ENCODE results near the gene CPA2. TPM values are rescaled to one million over a fixed set of nuclear protein-coding genes. Genes with fewer than 3 reads are reported as not detected.

The CPA2 gene
- polyA plus RNA-seq, 2 of the 4 experiments (the other 2 are of a cell fraction), result not detected

DNA sequence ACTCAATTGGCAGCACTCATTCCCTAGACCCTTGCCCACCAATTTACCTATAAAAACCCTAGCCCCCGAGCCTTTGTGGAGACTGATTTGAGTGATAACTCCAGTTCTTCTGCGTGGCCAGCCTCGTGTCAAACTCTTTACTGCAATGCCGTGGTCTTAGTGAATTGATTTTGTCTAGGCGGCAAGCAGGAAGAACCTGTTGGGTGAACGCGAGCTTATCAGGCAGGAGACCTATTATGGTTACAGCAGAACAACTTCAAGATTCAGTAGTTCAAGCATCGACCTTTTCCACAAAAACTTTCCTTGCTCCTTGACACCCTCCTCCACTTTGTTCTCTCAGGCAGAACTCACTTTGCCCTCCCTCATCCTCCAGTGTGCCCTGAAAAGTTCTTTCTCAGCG, 46.8 kb upstream of the CPA2 start:
- TF ChIP-seq MAFK (IDR thresholded peaks at IDR 0.05; ENCODE audit: partially characterized antibody) (no peak), POLR2A (IDR thresholded peaks at IDR 0.05; ENCODE audit: low read length) (no peak), BHLHE40 (IDR thresholded peaks at IDR 0.05; ENCODE audit: low read depth, low read length) (no peak), CBX2 (IDR thresholded peaks at IDR 0.05; ENCODE audit: borderline replicate concordance, low read depth) (no peak), SREBF2 (IDR thresholded peaks at IDR 0.05) (no peak), SMC3 (IDR thresholded peaks at IDR 0.05) (no peak), JUN (IDR thresholded peaks at IDR 0.05) (no peak), ZNF302 (CRISPR knock-in tag; IDR thresholded peaks at IDR 0.05) (no peak), EHMT2 (IDR thresholded peaks at IDR 0.05; ENCODE audit: low read depth) (no peak)
- TF ChIP-seq, protein P1, sequence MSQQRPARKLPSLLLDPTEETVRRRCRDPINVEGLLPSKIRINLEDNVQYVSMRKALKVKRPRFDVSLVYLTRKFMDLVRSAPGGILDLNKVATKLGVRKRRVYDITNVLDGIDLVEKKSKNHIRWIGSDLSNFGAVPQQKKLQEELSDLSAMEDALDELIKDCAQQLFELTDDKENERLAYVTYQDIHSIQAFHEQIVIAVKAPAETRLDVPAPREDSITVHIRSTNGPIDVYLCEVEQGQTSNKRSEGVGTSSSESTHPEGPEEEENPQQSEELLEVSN (IDR thresholded peaks at IDR 0.05; ENCODE audit: borderline replicate concordance, low read depth), result no peak
- TF ChIP-seq, protein P2, sequence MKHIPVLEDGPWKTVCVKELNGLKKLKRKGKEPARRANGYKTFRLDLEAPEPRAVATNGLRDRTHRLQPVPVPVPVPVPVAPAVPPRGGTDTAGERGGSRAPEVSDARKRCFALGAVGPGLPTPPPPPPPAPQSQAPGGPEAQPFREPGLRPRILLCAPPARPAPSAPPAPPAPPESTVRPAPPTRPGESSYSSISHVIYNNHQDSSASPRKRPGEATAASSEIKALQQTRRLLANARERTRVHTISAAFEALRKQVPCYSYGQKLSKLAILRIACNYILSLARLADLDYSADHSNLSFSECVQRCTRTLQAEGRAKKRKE (CRISPR knock-in tag; IDR thresholded peaks at IDR 0.05; ENCODE audit: low read depth), result no peak
- TF ChIP-seq, protein P3, sequence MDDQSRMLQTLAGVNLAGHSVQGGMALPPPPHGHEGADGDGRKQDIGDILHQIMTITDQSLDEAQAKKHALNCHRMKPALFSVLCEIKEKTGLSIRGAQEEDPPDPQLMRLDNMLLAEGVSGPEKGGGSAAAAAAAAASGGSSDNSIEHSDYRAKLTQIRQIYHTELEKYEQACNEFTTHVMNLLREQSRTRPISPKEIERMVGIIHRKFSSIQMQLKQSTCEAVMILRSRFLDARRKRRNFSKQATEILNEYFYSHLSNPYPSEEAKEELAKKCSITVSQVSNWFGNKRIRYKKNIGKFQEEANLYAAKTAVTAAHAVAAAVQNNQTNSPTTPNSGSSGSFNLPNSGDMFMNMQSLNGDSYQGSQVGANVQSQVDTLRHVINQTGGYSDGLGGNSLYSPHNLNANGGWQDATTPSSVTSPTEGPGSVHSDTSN (IDR thresholded peaks at IDR 0.05), result no peak
- FAIRE-seq, result no peak
- H3K4me1 ChIP-seq, result no peaks in the 10 kb centered on the region
- H3K4me3 ChIP-seq, result no peak overlapping the region
- 41% methylated on average over 9 of the region's 9 CpGs for WGBS (ENCODE audit: missing lambda C conversion rate)
- no peak overlapping the region for H3K27ac ChIP-seq
- POLR2A ChIA-PET, result no interaction called here
- ATAC-seq, result no peak
- CTCF ChIA-PET, result no interaction called here
- no peak for DNase-seq (ENCODE audit: low read depth in 1 of 2, low spot score in 1 of 2)
- no peaks in the 10 kb centered on the region for H3K9me3 ChIP-seq
- no peak overlapping the region for H3K4me2 ChIP-seq

DNA sequence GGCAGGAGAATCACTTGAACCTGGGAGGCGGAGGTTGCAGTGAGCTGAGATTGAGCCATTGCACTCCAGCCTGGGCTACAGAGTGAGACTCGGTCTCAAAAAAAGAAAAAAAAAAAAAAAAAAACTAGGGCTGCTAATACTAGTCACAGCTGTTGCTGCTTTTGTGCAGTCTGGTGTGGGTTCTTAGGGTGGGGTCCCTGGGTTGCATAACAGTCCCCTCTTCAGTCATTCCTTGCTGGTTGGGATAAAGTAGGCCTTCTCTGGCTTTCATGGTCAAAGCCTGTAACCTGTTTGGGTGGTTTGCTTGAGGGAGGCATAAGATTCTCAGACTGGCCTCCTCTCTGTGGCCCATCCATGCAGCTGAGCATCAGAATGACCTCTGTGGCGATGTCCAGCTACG, 44.9 kb upstream of the CPA2 start:
- H3K9me3 ChIP-seq, result no peaks in the 10 kb centered on the region
- WGBS (ENCODE audit: missing lambda C conversion rate), result 74% methylated on average over 4 of the region's 4 CpGs
- H3K4me1 ChIP-seq, result no peaks in the 10 kb centered on the region
- no peak overlapping the region for H3K4me2 ChIP-seq
- no peak for FAIRE-seq
- ChIA-PET POLR2A (no interaction called here), CTCF (interaction anchor here (0.6 kb wide), 1 partner anchor 82 kb away, joined by 4 read pairs; no protein-coding TSS in a partner anchor)
- no peak overlapping the region for H3K27ac ChIP-seq
- no peak for ATAC-seq
- TF ChIP-seq NFE2L2 (conservative IDR thresholded peaks at IDR 0.05; ENCODE audit: low read length) (no peak), NPAS2 (CRISPR knock-in tag; IDR thresholded peaks at IDR 0.05; ENCODE audit: borderline replicate concordance) (no peak), CHD4 (IDR thresholded peaks at IDR 0.05; ENCODE audit: borderline replicate concordance) (no peak), HOXB13 (CRISPR knock-in tag; IDR thresholded peaks at IDR 0.05; ENCODE audit: low read depth) (no peak), ZC3H11A (IDR thresholded peaks at IDR 0.05) (no peak), CHD2 (IDR thresholded peaks at IDR 0.05; ENCODE audit: low read length, partially characterized antibody) (no peak), PHF8 (IDR thresholded peaks at IDR 0.05; ENCODE audit: borderline replicate concordance, low read depth) (no peak), MYC (IDR thresholded peaks at IDR 0.05; ENCODE audit: borderline replicate concordance, low read length) (no peak), EP300 (IDR thresholded peaks at IDR 0.05) (no peak), TP53 (CRISPR knock-in tag; IDR thresholded peaks at IDR 0.05) (no peak), TFCP2L1 (CRISPR knock-in tag; IDR thresholded peaks at IDR 0.05) (no peak), MAFK (IDR thresholded peaks at IDR 0.05; ENCODE audit: partially characterized antibody) (no peak), BHLHE40 (IDR thresholded peaks at IDR 0.05; ENCODE audit: low read depth, low read length) (no peak), KDM5A (IDR thresholded peaks at IDR 0.05) (no peak)
- DNase-seq (ENCODE audit: low read depth in 1 of 2, low spot score in 1 of 2), result no peak
- H3K4me3 ChIP-seq, result no peak overlapping the region

DNA sequence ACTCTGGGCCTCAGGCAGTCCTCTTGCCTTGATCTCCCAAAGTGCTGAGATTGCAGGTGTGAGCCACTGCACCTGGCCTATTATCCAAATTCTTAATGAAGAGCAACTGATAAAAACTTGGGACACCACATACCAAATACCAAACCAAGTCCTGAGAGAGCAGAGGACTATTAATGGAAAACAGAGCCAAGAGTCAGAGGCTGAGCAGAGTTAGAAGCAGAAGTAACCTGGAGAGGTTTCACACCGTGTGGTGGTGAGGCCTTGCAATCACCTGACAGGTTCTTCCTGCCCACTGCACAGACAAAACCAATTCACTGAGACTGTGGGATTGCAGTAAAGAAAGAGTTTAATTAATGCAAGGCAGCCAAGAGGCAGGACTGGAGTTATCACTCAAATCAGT, 43.0 kb upstream of the CPA2 start:
- ATAC-seq, result no peak
- no peak for FAIRE-seq
- ChIA-PET POLR2A (no interaction called here), CTCF (no interaction called here)
- H3K4me2 ChIP-seq, result no peak overlapping the region
- H3K9me3 ChIP-seq, result no peaks in the 10 kb centered on the region
- no peak for TF ChIP-seq BHLHE40 (IDR thresholded peaks at IDR 0.05; ENCODE audit: low read depth, low read length)
- DNase-seq (ENCODE audit: low read depth in 1 of 2, low spot score in 1 of 2), result no peak
- WGBS (ENCODE audit: missing lambda C conversion rate), result 81% methylated on average over 1 of the region's 1 CpG
- H3K27ac ChIP-seq, result no peak overlapping the region
- no peak overlapping the region for H3K4me3 ChIP-seq
- no peaks in the 10 kb centered on the region for H3K4me1 ChIP-seq

All from A549 (cell line).